ENCODE data around the gene MYO6.

The MYO6 gene

DNA sequence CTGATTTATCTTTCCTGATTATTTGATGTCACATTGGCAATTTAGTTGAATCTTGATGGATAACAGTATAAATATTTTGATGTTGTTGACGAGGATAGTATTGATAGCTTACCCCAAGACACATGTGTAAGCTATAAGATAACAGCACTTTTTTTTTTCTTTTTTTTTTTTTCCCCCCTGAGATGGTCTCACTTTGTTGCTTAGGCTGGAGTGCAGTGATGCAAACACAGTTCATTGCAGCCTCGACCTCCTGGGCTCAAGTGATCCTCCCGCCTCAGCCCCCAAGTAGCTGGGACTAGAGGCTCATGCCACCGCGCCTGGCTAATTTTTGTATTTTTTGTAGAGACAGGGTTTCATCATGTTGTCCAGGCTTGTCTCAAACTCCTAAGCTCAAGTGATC, 21.8 kb downstream of the MYO6 start:
- no peak for FAIRE-seq

DNA sequence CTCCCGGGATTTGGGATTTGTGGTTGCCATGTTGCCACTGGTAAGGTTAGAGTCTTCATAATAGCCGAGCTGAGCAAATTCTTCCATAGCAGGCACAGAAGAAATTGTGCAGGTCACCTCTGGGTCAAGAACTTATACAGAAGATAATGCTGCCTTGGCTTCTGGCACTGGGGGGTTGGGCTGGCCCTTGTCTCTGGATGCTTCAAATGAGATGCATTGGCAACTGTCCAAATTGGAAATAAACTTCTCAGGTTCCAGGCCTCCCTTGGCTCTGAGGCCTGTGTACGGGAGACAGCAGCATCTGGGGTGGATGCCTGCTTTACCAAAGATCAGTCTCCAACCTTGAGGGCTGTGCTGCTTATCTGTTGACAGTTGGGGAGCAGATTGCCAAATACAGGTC, 26.2 kb downstream of the MYO6 start:
- FAIRE-seq, result no peak

DNA sequence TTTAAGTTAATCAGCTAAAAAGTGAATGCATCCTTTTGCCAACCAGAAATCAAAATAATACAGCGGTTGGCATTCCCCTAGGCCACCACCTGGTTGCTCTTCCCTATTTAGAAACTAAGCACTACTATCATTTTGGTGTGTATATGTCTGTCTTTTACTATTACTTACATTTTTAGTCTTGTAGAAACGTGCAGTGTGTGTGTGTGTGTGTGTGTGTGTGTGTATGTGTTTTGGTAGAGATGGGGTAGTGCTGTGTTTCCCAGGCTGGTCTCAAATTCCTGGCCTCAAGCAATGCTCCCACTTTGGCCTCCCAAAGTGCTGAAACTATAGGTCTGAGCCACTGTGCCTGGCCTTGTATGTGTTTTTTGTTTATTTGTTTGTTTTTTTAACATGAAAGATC, 27.4 kb downstream of the MYO6 start:
- no peak for FAIRE-seq

DNA sequence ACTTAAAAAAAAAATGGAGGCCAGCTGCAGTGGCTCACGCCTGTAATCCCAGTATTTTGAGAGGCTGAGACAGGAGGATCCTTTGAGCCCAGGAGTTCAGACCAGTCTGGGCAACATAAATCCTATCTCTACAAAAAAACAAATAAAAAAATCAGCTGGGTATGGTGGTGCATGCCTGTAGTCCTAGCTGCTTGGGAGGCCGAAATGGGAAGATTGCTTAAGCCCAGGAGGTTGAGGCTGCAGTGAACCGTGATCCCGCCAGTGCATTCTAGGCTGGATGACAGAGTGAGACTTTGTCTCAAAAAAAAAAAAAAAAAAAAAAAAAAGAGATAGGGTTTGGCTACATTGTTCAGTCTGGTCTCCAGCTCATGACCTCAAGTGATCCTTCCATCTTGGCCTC, 29.7 kb downstream of the MYO6 start:
- FAIRE-seq, result no peak

DNA sequence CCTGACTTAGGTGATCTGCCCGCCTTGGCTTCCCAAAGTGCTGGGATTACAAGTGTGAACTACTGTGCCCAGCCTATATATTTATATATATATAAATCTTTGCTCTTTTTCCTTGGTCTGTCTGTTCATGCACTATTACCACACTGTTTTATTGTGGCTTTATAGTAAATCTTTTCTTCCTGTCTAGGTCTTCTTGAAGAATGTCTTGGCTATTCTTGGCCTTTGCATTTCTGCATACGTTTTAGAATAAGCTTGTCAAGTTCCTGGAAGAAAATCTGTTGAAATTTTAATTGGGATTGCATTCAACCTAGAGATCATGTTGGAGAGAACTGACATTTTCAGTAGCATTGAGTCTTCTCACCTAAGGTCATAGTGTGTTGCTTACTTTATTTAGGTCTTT, 37.1 kb downstream of the MYO6 start:
- FAIRE-seq, result no peak

DNA sequence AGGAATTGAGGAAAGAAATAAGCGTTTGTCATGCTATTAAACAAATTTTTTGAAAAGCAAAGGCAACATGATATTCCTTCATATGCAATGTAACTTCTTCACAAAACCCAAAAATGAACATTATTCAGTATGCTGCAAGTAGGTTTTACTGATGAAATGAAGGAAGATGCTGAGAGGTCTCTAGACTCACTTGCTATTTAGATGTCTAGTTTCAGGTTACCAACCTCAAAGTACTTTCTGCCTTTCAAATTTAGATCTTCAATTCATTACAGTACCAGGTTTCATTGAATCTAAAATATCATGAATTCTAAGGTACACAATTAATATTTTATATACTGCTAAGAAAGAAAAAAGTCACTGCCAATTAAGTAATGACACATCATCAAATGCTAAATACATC, 39.9 kb downstream of the MYO6 start:
- FAIRE-seq, result no peak

DNA sequence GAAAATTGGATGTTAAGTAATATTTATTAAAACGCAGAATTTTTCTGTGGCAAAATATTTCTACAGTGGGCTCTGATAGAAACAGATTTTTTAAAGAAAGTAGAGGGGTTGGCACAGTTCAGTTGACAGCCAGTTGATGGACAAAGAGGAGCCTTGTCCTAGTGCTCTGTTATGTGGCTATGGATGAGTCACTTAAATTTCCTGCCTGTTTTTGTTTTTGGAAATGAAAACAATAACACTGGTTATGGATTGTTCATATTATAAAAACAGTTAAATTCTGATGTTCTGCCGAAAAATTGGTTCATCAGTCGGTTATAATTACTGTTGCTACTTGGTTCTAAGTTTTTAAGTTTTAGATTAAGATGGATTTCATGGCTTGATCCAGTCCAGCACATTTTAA, 42.8 kb downstream of the MYO6 start:
- no peak for FAIRE-seq

DNA sequence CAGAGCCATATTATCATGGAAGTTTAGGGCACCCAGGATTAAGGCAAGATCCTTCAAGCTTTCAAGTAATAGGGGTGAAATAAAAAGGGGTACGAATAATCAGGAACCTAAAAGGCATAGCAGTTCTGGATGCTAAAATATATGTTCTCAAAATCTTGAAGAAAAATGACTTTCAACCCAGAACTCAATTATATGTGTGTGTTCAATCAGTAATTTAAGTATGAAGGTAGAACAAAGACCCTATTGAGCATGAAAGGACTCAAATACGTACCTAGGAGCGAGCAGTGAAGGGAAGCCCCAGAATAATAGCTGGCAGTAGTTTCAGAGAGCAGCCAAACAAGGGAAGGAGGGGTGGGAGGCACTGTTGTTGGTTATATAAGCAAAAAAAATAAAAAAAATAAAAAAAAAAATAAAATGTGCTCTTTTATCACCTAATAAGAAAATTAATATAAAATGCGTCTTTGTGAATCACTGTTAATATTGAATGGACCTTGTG, 45.4 kb downstream of the MYO6 start:
- FAIRE-seq, result no peak

DNA sequence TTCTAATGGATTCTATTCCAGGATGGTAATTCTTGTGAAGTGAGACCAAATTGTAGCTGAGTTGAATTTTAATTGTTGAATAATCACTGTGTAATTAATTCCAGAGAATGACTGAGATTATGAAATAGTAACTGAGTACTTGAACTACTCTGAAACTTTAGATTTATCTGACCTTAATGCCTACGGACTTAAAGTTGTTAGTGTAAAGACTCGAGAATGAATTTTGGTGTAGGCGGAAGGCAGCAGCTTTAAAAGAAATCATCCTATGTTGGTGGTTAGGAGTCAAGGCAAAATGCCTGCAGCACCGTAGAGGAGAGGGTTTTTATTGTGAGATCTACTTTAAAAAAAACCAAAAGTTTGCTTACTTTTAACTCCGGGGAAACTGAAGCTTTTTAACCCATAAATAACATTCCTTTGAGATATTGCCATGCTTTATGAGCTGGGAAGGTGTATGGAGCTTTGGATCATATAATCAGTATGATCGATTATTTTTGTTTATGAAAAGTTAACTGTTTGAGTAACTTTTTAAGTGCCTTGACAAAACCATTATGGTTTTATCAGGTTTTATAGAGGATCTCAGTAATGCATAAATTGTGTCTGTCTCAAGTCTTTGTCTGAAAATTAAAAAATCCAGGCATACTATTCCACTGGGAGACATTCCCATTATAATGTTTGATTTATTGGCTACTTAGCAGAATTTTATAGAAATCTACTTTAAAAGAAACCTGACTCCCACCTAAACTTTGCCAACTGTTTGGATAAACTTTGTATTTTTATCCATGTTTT, 46.1 kb downstream of the MYO6 start:
- no peak for FAIRE-seq

DNA sequence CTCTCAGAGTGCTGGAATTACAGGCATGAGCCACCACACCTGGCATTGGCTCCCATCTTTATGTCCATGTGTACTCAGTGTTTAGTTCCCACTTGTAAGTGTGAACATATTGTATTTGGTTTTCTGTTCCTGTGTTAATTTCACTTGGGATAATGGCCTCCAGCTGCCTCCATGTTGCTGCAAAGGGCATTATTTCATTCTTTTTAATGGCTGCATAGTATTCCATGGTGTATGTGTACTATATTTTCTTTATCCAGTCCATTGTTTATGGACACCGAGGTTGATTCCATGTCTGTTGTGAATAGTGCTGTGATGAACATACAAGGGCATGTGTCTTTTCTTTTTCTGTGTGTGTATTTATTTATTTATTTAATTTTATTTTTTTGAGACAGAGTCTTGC, 47.7 kb downstream of the MYO6 start:
- no peak for FAIRE-seq

DNA sequence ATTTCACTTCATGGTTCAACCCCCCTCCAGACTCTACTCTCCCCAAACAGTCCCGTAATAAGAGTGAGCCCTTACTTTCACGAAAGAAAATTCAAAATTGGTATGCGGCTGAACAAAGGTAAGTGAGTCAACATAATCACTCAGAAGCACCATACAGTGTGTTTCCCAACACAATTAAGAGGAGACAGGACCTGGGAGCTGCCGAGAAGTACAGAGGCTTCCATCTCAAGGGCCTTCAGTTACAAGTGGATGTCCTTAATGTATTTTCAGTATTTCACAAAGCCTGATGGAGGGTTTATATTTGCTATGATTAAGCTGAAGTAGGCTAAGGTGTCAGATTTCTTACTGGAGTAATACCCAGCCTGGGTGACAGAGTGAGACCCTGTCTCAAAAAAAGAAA, 51.1 kb downstream of the MYO6 start:
- FAIRE-seq, result no peak

DNA sequence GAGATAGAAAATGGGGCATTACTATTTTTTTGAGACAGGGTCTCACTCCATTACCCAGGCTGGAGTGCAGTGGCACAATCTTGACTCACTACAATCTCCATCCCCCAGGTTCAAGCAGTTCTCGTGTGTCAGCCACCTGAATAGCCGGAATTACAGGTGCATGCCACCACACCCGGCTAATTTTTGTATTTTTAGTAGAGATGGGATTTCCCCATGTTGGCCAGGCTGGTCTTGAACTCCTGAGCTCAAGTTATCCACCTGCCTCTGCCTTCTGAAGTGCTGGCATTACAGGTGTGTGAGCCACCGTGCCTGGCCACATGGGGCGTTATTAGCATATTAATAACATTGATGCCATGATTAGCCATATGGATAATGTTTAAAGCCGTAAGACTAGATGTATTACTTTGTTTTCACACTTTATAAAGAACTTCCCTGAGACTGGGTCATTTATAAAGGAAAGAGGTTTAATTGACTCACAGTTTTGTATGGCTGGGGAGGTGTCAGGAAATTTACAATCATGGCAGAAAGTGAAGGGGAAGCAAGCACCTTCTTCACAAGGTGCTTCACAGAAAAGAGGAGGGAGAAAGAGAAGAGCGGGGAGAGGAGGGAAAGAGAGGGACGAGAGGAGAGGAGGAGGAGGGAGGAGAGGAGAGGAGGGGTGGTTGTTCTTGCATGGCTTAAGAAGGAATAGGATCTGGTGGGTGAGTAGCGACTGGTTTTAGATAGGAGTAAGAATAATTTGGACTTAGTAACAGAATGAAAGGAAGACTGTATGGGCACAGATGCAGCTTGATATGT, 51.9 kb downstream of the MYO6 start:
- no peak for FAIRE-seq

DNA sequence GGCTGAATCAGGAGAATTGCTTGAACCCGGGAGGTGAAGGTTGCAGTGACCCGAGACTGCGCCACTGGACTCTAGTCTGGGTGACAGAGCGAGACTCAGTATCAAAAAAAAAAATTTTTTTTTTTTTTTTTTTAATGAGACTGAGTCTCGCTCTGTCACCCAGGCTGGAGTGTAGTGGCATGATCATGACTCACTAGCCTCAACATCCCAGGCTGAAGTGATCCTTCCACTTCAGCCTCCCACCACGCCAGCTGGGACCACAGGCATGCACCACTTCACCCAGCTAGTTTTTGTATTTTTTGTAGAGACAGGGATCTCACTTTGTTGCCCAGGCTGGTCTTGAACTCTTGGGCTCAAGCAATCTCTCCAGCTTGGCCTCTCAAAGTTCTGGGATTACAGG, 53.3 kb downstream of the MYO6 start:
- no peak for FAIRE-seq

DNA sequence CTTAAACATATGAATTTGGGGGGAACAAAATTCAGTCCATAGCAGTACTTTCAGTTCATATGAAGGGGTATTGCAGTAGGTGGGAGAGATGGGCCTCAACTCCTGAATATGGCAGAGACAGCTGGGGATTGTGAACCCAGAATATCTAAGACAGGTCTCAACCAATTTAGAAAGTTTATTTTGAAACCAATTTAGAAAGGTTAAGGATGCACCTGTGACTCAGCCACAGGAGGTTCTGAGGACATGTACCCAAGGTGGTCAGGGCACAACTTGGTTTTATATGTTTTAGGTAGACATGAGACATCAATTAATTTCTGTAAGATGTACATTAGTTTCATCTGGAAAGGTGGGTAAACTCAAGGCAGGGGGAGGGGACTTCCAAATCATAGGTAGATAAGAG, 59.5 kb downstream of the MYO6 start:
- FAIRE-seq, result no peak

DNA sequence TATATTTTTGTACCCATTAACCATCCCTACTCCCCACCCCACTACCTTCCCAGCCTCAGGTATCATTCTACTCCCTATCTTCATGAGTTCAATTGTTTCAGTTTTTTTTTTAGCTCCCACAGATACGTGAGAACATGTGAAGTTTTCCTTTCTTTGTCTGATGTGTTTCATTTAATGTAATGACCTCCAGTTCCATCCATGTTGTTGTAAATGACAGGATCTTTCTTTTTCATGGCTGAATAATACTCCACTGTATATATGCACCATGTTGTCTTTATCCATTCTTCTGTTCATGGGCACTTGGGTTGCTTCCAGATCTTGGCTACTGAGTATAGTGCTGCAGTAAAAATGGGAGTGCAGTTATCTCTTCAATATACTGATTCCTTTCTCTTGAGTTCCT, 63.5 kb downstream of the MYO6 start:
- no peak for FAIRE-seq

DNA sequence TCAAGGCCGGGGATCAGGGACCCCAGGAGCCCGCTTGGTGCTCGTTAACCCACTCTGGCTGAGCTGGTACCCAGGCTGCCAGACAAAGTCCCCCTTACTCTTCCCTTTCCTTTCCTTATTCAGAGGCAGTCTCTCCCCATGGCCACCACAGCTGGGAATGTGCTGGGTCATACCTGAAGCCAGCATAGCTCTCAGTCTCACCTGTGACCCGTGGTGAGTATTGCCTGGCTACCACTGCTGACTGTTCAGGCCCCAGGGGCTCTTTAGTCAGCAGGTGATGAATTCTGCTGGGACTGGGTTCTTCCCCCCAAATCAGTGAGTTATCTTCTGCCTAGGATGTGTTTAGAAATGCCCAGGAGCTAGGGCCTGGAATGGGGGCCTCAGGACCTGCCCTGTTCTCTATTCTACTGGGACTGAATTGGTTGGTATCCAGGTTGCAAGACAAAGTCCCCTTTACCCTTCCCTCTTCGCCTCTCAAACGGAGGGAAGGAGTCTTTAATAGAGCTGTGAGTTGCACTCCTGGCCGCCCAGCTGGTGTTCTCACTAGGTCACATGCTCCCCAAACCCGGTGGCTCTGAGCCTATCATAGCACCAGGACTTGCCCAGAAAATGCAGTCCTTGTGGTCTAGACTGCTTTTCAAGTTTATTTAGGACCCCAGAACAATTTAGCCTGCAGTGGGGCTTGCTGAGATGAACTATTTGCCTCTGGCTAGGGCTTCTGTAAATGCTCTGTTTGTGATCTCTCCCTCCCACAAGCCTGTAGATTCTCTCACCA, 64.6 kb downstream of the MYO6 start:
- FAIRE-seq, result no peak

DNA sequence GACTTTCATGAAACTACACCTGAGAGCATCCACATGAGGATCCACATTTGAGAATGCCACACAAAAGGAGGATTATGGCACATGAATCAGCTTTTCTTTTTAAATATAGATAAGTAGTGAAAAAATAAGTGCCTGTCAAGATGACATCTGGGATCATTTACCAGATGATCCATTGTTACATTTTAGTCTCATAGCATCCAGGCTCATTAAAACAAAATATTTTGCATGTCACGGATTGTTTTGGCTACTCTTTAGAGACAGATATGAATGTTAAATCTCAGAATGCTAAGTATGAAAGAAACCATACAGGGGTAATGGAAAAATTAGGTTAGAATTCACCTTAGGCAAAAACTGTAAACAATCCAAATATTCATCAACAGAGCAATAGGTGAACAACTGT, 66.7 kb downstream of the MYO6 start:
- no peak for FAIRE-seq

DNA sequence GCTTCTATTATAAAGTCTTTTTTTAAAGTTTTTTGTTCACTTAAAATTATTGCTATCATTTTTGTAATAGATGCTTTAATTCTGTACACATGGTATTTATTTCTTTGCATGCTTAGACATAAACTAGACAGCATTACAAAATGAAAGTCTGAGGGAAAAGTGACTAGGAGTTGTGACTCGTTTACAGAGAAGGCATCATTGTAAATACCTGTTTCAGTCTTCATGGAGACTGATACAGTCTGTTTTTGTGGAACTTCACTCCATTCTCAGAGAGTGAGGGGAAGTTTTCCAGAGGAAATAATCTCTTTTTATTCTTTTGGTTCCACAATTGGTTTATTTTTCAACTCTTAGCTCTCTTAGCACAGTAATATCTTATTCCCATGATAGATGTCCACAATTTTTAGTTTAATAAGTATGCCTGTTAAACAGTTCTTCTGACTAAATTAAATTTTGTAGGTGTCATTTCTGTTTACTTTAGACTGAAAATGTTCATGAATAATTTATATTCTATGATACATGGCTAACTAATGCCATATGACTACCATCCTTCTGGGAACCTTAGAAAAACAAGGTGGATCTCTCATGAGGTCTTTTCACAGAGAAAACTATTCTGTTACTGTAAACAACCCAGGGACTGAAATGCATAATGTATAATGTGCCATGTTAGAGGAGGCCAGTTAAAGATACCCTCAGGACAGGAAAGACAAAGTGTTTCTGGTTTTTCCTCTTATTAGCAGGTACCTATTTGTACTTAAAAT, 69.2 kb downstream of the MYO6 start:
- FAIRE-seq, result no peak

DNA sequence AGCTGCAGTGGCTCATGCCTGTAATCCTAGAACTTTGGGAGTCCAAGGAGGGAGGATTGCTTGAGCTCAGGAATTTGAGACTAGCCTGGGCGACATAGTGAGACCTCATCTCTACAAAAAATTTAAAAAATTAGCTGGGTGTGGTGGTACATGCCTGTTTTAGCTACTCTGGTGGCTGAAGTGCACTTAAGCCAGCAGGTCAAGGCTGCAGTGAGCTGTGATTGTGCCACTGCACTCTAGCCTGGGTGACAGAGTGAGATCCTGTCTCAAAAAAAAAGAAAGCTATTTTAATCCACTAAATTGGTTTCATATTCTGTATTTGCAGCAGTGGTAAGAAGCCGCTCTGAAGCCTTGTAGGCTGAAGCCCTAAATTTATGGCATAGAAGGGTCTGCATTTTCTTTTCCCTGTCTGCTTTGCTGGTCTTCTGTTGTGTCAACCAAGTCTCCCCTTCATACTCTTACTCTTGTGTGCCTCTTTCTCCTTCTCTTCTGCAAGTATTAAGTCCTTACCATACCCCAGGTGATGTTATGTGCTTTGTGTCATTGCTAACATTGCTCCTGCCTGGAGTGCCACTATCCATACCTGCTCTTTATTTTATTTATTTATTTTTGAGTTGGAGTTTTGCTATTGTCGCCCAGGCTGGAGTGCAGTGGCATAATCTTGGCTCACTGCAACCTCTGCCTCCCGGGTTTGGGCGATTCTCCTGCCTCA, 70.9 kb downstream of the MYO6 start:
- FAIRE-seq, result no peak

DNA sequence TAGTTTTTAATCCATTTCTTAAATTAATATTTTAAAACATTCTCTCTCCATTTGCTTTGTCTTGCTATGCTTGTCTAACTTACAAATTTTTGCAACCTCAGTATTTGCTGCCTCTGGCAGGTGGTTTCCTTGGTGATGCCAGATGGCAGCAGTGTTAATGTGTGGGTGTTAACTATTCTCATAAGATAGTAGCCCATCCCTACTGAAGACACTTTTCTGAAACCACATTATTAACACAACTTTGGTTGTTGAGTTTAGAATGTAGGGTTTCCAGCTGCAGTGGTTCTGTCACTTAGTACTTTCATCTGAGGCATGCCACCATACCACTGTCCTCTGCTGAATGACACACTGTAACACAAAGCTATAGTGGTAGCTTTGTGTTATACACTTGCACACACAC, 75.1 kb downstream of the MYO6 start:
- FAIRE-seq, result no peak

DNA sequence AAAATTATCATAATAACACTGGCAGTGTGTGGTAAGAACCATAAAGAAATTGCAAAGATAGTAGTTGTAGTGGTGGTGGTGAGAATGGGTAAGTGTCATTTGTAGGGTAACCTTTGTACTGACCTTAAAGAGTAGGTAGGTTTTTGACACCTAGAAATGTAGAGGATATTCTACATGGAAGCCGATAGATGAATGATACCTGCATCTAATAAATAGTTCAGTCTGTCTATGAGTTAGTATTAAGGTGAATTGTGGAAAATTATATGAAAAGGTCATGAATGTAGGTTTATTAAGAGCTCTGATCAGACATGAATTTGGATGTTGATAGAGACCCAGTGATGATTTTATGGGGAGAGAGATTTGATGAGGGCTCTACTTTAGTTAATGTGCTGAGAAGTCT, 78.1 kb downstream of the MYO6 start:
- FAIRE-seq, result no peak
